OCI-M1 (cell line): ENCODE results near the gene PSME4.
"Not testable (repeated sequence)": the region's sequence is repeated elsewhere in the genome, so short reads cannot be mapped to it uniquely, and the experiment has no call there.

ENCODE experiments used
- DNase-seq: peaks from one replicate; lab custom pipeline; 2025; lab: John Stamatoyannopoulos, UW

PSME4 gene

DNA sequence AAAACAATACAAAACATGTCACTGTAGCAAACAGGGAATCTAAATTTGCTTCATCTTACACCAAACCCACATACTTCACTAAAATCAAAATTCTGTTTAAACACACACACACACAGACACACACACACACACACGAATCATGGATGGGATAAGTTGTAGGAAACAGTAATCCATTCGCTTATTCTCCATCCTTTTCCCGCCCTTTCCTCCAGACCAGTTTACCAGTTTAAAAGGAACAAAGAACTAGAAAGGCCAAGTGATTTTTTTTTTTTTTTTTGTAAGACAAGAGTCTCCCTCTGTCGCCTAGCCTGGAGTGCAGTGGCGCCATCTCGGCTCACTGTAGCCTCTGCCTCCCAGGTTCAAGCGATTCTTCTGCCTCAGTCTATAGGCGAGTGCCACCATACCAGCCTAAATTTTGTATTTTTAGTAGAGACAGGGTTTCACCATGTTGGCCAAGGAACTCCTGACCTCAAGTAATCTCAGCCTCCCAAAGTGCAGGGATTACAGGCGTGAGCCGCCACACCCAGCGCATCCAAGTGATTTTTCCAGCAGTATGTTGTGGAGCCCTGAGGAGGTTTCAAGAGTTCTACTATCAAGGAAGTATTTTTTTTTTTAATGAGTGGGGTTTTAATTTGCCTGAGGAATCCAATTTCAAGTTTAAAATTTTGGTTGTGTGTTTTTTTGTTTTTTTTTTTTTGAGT is 5.7 kb downstream of the PSME4 start:
- no peak for DNase-seq

DNA sequence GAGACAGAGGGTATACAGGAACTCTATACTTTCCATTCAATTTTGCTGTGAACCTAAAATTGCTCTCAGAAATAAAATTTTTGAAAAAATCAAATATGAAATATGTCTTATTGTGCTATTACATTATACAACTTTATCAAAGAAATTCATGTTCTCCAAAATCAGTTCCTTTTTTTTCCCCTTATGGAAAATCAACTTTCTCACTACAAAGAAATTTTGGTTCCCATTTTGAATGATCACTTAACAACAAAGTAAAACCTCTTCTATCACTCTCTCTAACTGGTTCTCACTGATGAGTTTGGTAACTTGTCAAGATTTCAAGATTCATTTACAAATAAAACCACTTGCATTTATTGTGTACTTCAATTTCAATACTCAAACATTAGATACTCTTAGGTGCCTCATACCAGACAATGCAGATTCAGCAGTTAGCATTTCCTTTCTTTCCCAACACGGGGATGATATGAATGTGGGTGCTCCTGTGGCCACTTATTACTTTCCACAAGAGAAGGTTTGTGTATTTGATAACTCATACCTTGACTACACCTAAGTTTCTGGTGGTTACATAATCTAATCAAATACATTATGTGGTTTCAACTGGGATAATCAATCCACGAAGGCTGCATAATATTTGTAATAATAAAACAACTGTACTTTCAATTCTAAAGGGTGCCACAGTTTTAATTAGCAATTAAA is 6.4 kb downstream of the PSME4 start:
- peak; percentile 37 for DNase-seq

DNA sequence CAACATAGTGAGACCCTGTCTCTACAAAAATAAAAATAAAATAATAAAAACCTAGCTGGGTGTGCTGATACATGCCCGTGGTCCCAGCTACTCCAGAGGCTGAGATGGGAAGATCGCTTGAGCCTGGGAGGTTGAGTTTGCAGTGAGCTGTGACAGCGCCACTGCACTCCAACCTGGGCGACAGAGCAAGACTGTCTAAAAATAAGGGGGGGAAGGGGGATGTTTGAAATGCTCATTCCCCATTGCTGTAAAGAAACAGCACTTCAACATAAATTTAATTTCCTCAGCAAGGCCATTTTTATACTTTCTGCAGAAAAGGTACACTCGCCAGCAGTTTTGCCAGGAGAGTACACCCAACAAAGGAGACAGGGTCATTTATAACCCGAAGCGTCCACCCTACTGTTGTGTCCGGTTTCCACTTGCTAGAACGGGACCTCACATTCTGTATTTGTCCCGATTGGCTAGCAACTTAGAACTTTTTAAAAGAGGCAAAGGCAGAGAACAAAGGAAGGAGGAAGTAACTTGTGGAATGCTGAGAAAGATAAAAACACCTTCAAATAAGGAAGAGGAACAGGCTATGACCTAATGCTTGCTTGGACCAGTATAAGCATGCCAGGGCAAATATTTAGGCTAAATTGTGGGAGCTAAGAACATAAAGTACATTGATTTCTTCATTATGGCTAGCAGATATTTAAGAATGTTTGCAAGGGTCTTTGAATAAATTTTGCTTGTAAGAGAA is 9.1 kb downstream of the PSME4 start:
- DNase-seq: peak; percentile 43

DNA sequence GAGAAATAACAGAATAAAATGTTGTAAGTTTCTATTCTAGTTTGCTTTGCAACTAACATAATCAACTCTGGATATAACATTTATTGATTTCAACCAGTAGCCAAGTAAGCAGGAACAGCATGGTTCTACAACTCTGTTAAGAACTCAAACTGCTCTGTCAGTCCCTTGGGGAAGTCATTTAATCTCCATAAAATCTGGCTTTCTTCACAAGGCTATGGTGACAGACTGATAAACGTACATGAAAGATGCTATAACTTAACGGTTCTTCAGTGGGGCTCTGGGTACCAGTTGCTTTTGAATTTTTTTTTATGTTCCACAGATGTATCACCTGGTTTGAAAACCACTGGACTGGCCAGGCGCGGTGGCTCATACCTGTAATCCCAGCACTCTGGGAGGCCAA is 10.3 kb downstream of the PSME4 start:
- peak; percentile 42 for DNase-seq

DNA sequence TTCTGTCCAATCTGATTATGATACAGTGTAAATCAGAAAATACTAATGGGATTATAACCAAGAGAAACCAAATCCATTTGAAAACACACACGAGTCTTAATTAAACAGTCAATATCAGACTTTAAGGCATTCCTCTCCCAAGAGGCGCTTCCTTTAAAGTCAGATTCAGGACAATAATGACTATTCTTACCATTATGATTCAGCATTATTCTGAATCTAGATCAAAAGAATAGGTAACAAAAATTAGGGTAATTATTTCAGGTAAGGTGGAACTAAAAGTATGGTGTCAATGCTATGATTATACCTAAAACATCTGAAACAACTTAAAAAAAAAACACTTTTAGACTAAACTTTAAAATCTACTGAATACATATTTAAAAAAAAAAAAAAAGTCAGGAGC is 12.3 kb downstream of the PSME4 start:
- DNase-seq: no peak

DNA sequence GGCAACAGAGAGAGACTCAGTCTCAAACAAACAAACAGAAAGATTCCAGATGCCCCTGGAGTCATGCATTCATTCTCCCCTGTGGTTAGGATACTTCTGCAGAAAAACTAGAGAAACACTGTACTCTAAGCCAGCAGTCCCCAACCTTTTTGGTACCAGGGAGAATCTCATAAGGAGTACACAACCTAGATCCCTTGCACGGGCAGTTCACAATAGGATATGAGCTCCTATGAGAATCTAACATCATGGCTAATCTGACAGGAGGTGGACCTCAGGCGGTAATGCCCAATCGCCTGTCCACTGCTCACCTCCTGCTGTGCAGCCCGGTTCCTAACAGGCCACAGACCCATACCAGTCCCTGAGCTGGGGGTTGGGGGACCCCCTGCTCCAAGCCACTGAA is 18.3 kb downstream of the PSME4 start:
- DNase-seq: no peak

DNA sequence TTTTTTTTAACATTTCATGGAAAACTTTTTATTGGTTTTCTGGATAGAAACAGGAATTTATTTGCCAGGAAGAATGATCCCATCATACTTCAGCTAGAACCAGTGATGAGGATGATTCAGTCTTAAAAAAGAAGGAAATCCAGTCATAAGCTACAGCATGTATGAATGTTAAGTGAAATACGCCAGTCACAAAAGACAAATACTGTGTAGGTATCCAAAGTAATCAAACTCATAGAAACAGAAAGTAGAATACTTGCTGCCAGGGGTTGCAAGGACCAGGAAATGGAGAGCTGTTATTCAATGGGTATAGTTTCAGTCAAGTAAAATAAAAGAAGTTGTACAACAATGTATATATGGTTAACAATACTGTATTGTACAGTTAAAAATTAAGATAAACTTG is 21.3 kb downstream of the PSME4 start:
- DNase-seq: no peak

DNA sequence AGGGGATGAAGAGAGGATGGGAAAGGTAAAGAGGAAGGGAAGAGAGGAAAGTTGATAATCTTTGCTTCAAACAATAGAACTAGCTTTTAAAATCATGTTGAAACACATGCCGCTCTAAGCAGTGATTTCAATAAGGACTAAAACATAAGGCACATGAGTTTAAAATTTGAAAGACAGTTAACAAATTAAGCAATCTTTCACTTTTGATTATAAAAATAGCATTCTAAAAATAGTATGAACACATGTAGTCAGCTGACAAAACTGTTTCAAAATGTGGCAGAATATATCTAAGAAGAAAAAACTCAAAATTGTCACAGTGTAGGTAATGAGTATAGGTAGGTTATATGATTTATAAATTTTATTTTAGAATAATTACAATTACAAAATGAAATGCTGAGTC is 25.3 kb downstream of the PSME4 start:
- DNase-seq: peak; percentile 12

DNA sequence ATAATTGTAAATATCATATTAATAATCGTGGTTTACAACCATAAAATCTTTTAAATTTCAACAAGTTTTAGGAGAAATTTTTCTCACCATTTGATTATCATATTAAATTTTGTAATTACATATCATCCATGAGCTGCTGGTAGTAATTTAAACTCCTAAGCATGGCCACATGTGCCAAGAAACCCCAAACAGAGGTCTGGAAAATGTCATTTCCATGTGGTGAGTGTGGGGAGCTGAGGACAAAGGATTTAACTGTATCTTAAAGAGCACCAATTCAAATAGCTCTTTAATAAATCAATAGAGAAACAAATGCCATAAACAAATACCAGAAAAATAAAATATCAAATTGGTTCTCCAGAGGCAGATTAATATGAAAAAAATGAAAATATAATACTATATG is 26.3 kb downstream of the PSME4 start:
- DNase-seq: no peak

DNA sequence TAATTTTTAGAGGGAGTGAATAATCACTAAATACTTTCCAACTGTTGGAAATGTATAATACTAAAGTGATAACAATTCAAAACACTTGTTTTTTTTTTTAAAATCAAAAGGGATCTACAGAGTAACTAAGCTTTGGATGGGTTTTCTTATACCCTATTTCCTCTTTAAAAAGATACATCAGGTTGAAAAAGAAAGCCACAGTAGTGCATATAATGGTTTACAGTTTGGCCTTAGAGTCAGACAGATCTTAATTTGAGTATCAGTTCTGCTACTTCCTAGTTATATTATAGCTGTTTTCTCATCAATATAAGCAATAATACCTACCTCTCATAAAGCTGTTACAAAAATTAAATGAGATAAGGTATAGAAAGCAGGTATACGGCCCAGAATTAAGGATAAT is 28.5 kb downstream of the PSME4 start:
- DNase-seq: no peak

DNA sequence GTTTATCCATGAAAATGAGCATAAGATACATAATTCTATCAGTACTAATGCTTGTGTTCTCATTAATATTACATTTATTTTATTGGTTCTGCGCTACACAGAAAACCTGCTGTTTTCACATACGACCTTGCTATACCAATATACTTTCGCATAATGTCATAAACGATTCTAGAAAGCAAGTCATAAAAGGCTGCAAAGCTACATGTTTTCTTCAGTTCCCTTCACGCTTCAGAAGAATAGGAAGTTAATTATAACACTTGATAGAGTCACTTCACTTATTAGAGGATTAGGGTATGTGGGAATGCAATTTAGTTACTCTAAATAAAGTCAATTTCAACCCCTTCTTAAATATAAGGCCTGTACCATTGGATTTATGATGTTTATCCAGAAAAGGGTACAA is 29.0 kb downstream of the PSME4 start:
- DNase-seq: no peak

DNA sequence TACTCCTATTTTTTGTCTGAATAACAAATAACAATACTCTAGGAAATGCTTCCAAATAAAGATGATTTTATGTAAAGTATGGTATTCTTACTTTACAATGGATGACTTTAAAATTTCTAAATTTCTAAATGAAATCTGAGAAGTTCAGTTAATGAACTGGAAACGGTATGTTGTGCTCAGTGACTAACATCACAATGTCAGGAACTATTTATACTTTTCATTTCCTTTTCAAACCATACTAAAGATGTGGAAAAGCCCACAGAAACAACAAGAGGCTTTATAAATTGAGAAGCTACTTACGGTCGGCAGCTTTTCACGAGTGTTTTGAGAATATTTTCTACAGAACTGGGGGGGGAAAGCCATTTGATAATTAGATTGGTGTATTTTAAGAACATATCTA is 31.1 kb downstream of the PSME4 start:
- DNase-seq: no peak

DNA sequence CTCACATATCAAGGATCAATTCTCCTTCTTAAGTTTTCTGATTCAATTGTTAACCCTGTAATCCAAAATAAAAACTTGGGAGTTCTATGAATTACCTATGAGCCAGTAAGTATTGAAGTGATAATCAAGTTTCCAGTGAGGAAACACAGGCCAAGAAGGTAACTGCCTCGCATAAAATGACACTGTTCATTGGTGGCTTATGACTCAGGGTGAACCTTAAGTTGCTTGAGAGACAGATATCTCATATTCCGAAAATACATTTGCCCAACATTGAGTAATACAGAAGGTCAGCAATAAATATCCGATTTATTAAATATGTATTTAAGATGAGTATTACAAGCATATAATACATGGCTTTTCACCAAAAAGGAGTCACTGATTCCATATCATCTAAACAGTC is 31.9 kb downstream of the PSME4 start:
- no peak for DNase-seq

DNA sequence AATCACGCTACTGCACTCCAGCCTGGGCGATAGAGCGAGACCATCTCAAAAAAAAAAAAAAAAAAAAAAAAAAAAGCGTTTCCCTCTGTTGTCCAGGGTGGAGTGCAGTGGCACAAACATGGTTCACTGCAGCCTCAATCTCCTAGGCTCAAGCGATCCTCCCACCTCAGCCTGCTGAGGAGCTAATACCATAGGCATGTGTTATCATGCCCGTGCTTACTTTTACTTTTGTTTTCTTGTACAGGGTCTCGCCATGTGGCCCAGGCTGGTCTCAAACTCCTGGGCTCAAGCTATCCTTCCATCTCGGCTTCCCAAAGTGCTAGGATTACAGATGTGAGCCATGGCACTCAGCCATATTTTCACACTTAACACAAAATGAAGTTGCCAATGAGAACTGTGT is 37.5 kb downstream of the PSME4 start:
- DNase-seq: peak; percentile 79

DNA sequence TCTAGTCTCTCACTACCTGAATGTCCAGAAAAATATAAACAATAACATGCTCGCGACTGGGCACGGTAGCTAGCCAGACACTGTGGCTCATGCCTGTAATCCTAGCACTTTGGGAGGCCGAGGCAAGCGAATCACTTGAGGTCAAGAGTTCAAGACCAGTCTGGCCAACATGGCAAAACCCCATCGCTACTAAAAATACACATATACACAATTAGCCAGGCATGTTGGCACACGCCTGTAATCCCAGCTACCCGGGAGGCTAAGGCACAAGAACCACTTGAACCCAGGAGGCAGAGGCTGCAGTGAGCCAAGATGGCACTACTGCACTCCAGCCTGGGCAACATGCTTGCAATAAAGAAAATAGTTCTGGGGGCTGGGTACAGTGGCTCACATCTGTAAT is 44.5 kb downstream of the PSME4 start:
- DNase-seq: not testable (repeated sequence)

DNA sequence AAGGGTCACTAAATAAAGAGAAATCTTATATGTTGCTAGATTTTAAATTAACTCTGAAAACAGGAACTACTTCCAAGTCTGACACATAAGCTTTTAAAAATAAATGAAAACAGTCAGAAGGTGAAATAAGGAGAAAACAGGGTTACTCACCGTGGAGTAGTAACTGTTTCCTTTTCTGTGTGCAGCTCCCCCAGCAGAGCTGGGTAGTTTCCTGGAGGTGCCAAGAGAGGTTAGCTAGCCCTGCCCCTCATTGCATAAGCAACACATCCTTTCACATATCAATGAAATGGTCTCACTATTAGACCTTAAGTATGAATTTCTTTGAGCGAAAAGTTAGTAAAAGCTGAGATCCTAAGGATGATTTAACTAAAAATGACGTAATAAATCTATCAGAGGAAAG is 57.1 kb downstream of the PSME4 start:
- DNase-seq: peak; percentile 6

DNA sequence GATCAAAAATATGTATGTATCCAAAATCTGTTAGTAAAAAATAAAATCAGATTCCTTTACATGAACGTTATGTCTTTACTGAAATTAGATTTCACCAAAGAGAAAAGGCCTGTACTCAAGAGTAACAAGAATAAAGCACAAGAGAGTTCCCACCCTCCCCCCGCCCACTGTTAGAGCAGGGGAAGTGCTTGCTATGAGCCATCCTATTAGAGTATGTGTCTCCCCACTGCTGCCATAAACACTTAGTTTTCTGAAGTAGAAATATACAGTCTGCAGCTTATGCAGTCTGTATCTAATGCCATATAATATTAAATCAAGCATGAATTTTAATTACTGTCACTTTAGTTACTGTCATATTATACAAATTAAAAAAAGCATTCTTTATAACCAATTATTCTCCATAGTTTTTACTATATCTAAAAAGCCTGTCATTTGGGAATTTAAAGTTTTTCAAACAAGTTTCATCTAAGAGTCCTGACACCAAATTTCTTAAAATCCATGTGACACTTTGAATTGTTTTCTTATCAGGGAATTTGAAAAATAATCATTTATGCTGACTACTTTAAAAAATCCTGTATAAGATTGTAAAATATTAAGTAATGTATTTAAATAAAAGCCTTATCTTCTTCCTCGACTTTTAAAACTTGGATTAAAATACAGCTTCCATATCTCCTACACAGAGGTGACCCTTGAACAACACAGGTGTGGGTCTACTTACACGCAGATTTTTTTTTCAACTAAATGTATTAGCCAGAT is 59.2 kb downstream of the PSME4 start:
- DNase-seq: no peak

DNA sequence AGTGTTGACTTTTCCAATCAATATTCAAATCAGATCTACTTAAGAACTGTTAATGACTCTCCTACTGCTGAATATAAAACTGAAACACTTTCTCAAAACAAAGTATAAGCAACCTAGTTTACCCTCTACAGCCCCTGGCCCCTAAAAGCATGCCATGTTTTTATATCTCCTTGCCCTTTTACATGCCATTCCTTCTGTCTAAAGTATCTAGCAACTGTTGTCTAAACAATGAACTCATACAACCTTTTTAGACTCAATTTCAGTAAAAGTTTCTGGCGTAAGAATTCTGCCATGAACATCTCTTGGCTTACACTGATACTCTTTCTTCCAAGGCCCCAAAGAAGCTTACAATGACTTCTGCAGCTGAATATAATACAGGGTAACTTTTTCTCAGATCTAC is 63.2 kb downstream of the PSME4 start:
- DNase-seq: no peak

DNA sequence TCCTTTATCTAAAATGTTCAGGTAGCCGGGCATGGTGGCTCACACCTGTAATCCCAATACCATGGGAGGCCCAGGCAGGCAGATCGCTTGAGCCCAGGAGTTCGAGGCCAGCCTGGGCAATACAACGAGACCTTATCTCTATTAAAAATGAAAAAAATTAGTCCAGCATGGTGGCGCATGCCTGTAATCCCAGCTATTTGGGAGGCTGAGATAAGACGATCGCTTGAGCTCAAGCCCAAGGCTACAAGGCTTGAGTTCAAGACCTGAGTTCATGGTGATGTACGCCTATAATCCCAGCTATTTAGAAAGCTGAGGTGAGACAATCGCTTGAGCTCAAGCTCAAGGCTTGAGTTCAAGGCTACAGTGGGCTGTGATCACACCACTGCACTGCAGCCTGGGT is 65.4 kb downstream of the PSME4 start:
- no peak for DNase-seq

DNA sequence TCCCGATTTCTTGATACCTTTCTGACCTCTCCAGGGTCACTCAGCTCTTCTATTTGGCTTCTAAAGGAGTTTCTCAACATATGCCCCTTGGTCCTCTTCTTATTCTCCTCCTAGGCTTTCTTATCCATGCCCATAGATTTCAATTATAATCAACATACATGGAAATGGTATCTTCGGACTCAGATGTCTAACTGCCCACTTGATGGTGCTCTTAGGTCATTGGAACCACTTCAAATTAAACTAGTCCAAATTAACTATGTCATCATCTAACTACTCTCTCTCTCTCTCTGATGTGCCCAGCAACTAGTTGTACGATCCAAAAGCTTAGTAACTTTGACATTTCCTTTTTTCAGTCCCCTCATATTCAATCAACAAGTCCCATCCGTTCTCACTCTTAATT is 67.8 kb downstream of the PSME4 start:
- no peak for DNase-seq

DNA sequence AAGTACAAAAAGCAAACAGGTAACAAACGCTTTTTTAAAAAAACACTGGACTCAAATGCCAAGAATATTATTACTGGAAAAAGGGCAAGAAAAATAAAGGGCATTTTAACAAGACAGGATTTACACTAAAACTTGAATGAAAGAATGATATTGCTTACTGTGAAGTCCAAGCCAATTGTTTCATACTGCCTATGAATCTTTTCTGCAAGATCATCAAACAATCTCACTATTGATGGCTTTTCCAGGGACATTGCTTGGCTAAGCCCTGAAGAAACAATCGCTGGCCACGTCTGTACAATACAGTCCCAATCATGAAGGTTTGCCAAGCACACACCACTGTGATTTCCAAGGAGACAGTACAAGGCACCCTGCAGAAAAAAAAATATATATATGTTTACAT is 69.6 kb downstream of the PSME4 start:
- DNase-seq: no peak

DNA sequence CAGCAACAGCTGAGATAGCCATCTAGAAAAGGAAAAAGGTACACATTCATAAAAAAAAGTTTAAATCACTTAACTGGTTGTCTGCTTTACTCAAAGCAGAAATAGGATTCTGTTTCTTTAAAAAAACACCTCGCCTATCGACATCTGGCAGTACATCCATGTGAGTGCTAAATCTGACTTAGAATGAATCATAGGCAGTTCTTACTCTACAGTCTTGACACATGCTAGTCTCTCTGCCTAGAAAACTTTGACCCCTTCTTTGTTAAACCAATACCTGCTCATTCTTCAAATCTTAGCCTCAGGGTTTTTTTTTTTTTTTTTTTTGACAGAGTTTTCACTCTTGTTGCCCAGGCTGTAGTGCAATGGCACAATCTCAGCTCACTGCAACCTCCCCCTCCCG is 73.9 kb downstream of the PSME4 start:
- DNase-seq: no peak
